HCT116 (cell line): Measurements from ENCODE around the gene DYNC1I1.

Experiments
- CEBPB ChIP-seq: IDR thresholded peaks from 2 replicates; pipeline ENCODE4 v1.6.1; 2012; ENCODE audit warnings: low read depth
- CTCF ChIP-seq, 3 experiments: fragments of 200-600 bp in 1 of 3; sonication (generic) in 1 of 3; IDR thresholded peaks in 2 of 3; conservative IDR thresholded peaks in 1 of 3; 2 replicates each; pipeline ENCODE4 v1.5.1; 2012 to 2017; ENCODE audit warnings: low read depth in 2 of 3, low read length in 2 of 3, antibody characterized with exemption in 1 of 3, borderline replicate concordance in 1 of 3, control low read depth in 1 of 3, mild to moderate bottlenecking in 1 of 3, mixed read lengths in 1 of 3, mixed run types in 1 of 3, moderate library complexity in 1 of 3; ENCODE audit not compliant: insufficient read depth in 1 of 3
- ELF1 ChIP-seq: IDR thresholded peaks from 2 replicates; pipeline ENCODE4 v1.6.1; 2012; ENCODE audit warnings: low read depth, borderline replicate concordance
- EZH2 ChIP-seq: fragments of 200-600 bp; sonication (generic); IDR thresholded peaks from 2 replicates; pipeline ENCODE4 v1.6.1; 2017; ENCODE audit warnings: antibody characterized with exemption, mixed run types
- EZH2phosphoT487 ChIP-seq: fragments of 200-600 bp; IDR thresholded peaks from 2 replicates; pipeline ENCODE4 v1.6.1; 2018; ENCODE audit warnings: antibody characterized with exemption, borderline replicate concordance
- MAX ChIP-seq: IDR thresholded peaks from 2 replicates; pipeline ENCODE4 v1.6.1; 2012
- POLR2A ChIP-seq: IDR thresholded peaks from 2 replicates; pipeline ENCODE4 v1.7.0; 2011; ENCODE audit warnings: borderline replicate concordance; ENCODE audit not compliant: insufficient read depth, insufficient read length; ENCODE audit errors: extremely low read depth
- POLR2AphosphoS5 ChIP-seq: IDR thresholded peaks from 2 replicates; pipeline ENCODE4 v1.6.1; 2011; ENCODE audit warnings: mild to moderate bottlenecking, low read depth, low read length, moderate library complexity
- RAD21 ChIP-seq: IDR thresholded peaks from 2 replicates; pipeline ENCODE4 v1.6.1; 2012; ENCODE audit warnings: low read depth, mild to moderate bottlenecking
- SP1 ChIP-seq: IDR thresholded peaks from 2 replicates; pipeline ENCODE4 v1.6.1; 2012; ENCODE audit warnings: low read depth
- SRF ChIP-seq: IDR thresholded peaks from 2 replicates; pipeline ENCODE4 v1.6.1; 2012; ENCODE audit warnings: low read depth
- ZNF274 ChIP-seq: fragments of 200-500 bp; sonication (Bioruptor generic); IDR thresholded peaks from 2 replicates; pipeline ENCODE4 v1.6.1; 2014; ENCODE audit warnings: mild to moderate bottlenecking, low read depth, low read length, inconsistent platforms

- TF ChIP-seq CTCF (IDR thresholded peaks at IDR 0.05 in 2 of 3, conservative IDR thresholded peaks at IDR 0.05 in 1 of 3; ENCODE audit: borderline replicate concordance in 1 of 3, insufficient read depth in 1 of 3, low read depth in 2 of 3, low read length in 2 of 3), result peak; percentile 61 to 76 (median 66); a peak in 5 of 6 replicates
- TF ChIP-seq POLR2A, result no peak
- TF ChIP-seq SP1, result no peak
- TF ChIP-seq RAD21, result peak; percentile 73
- no peak for TF ChIP-seq ZNF274
- no peak for TF ChIP-seq EZH2
- TF ChIP-seq EZH2phosphoT487, result no peak
- no peak for TF ChIP-seq POLR2AphosphoS5
- TF ChIP-seq MAX, result no peak
- TF ChIP-seq SRF, result no peak
- TF ChIP-seq ELF1, result no peak
- TF ChIP-seq CEBPB, result no peak
Measured at GRCh38 chr7:95871075-95871848, 98.9 kb downstream of the DYNC1I1 start.
